C4-2B (cell line): ENCODE results near the gene OR2A7.
"Not testable (repeated sequence)": the region's sequence is repeated elsewhere in the genome, so short reads cannot be mapped to it uniquely, and the experiment has no call there.

Experiments
- H3K27ac ChIP-seq: fragments of 450-650 bp; 2 replicates; pipeline ENCODE4 v1.5.1; 2017
- CTCF ChIP-seq: fragments of 450-650 bp; conservative IDR thresholded peaks from 2 replicates; pipeline ENCODE4 v1.5.1; 2017; ENCODE audit warnings: mild to moderate bottlenecking
- ZFX ChIP-seq: fragments of 450-650 bp; IDR thresholded peaks from 2 replicates; pipeline ENCODE4 v1.6.1; 2017

OR2A7 gene

GRCh38 chr7:144256112-144256511, 8.5 kb downstream of the OR2A7 start:
- no peak for TF ChIP-seq CTCF
- TF ChIP-seq ZFX: peak; percentile 29; the same call in 1 of the 2 replicates
- H3K27ac ChIP-seq: no peak overlapping the region

- TF ChIP-seq CTCF: no peak
- TF ChIP-seq ZFX: no peak
- H3K27ac ChIP-seq: no peak overlapping the region
Observed at GRCh38 chr7:144255471-144255897, 9.1 kb downstream of the OR2A7 start.

- not testable (repeated sequence) for H3K27ac ChIP-seq
Observed at GRCh38 chr7:144252307-144252706, 12.3 kb downstream of the OR2A7 start.

- H3K27ac ChIP-seq: not testable (repeated sequence)
Observed at GRCh38 chr7:144247674-144248330, 16.8 kb downstream of the OR2A7 start.

- H3K27ac ChIP-seq: not testable (repeated sequence)
Observed at GRCh38 chr7:144246967-144247366, 17.6 kb downstream of the OR2A7 start.

- not testable (repeated sequence) for H3K27ac ChIP-seq
Observed at GRCh38 chr7:144245372-144245771, 19.2 kb downstream of the OR2A7 start.

- H3K27ac ChIP-seq: not testable (repeated sequence)
Observed at GRCh38 chr7:144239365-144239764, 25.2 kb downstream of the OR2A7 start, which contains the start of gene OR2A42. Gene OR2A42, minus strand, starts transcription at chr7:144239605. Its CDS starts 6,762 bp downstream, at chr7:144232843.

GRCh38 chr7:144238530-144239082, 26.0 kb downstream of the OR2A7 start:
- H3K27ac ChIP-seq: not testable (repeated sequence)

GRCh38 chr7:144233039-144233438, 31.6 kb downstream of the OR2A7 start:
- not testable (repeated sequence) for H3K27ac ChIP-seq

GRCh38 chr7:144231027-144231426, 33.6 kb downstream of the OR2A7 start:
- H3K27ac ChIP-seq: not testable (repeated sequence)

- not testable (repeated sequence) for H3K27ac ChIP-seq
Observed at GRCh38 chr7:144228810-144229209, 35.8 kb downstream of the OR2A7 start.

GRCh38 chr7:144226866-144227265, 37.7 kb downstream of the OR2A7 start:
- not testable (repeated sequence) for H3K27ac ChIP-seq

GRCh38 chr7:144223675-144224074, 40.9 kb downstream of the OR2A7 start:
- not testable (repeated sequence) for H3K27ac ChIP-seq

- not testable (repeated sequence) for H3K27ac ChIP-seq
Observed at GRCh38 chr7:144220531-144220930, 44.1 kb downstream of the OR2A7 start.
